PFSK-1 (cell line): ENCODE measurements around the gene ARL3.

ENCODE experiments used
- POLR2AphosphoS5 ChIP-seq: IDR thresholded peaks from 2 replicates; pipeline ENCODE4 v1.6.1; 2012; ENCODE audit warnings: low read depth, mild to moderate bottlenecking, control low read depth, low read length, moderate library complexity
- SIN3A ChIP-seq: IDR thresholded peaks from 2 replicates; pipeline ENCODE4 v1.6.1; 2012; ENCODE audit warnings: mild to moderate bottlenecking, low read length, moderate library complexity, borderline replicate concordance; ENCODE audit not compliant: insufficient read depth
- TAF1 ChIP-seq: IDR thresholded peaks from 2 replicates; pipeline ENCODE4 v1.6.1; 2012; ENCODE audit warnings: low read length, control low read depth, borderline replicate concordance; ENCODE audit not compliant: insufficient read depth

DNA sequence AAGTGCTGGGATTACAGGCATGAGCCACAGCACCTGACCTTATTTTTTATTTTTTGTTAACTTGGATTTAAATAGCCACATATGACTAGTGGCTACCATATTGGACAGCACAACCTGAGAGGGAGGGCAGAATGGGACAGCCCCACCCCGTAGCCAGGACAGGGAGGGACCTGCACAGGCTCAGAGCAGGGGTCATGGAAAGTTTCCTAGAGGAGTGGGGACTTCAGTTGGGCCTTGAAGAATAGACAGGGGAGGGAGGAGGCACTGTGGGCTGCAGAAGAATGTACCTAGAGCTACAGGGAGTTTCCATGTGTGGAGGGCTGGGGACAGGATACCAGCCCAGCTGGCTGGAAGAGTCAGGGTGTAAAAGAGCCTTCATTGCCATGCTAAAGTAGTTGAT is 61.1 kb downstream of the ARL3 start:
- TF ChIP-seq TAF1 (no peak), POLR2AphosphoS5 (no peak), SIN3A (no peak)
